H1 (cell line): ENCODE results near the gene MRPS17. TPM values are rescaled to one million over a fixed set of nuclear protein-coding genes. Genes with fewer than 3 reads are reported as not detected.

Source experiments
- ASH2L ChIP-seq: fragments of 200-600, 300-600 bp; sonication (generic); IDR thresholded peaks from one replicate; pipeline ENCODE4 v1.7.1; 2017; ENCODE audit warnings: low read length
- CREB1 ChIP-seq: IDR thresholded peaks from 2 replicates; pipeline ENCODE4 v1.6.1; 2012; ENCODE audit warnings: inconsistent platforms
- FOSL1 ChIP-seq: IDR thresholded peaks from 2 replicates; pipeline ENCODE4 v1.6.1; 2011; ENCODE audit warnings: mild to moderate bottlenecking, low read depth, low read length, moderate library complexity; ENCODE audit not compliant: insufficient read depth
- GABPA ChIP-seq: IDR thresholded peaks from 2 replicates; pipeline ENCODE4 v1.6.1; 2011; ENCODE audit warnings: mild to moderate bottlenecking, low read length, moderate library complexity, borderline replicate concordance; ENCODE audit not compliant: insufficient read depth
- HDAC6 ChIP-seq: IDR thresholded peaks from one replicate; pipeline ENCODE4 v1.7.1; 2012; ENCODE audit warnings: low read depth, mild to moderate bottlenecking, inconsistent platforms, low read length, moderate library complexity
- RBBP5 ChIP-seq: IDR thresholded peaks from 2 replicates; pipeline ENCODE4 v1.7.1; 2012; ENCODE audit warnings: low read depth, mild to moderate bottlenecking, inconsistent platforms, low read length, moderate library complexity, borderline replicate concordance
- RFX5 ChIP-seq: IDR thresholded peaks from 2 replicates; pipeline ENCODE4 v1.6.1; 2011; ENCODE audit warnings: low read depth, low read length, improper control_type of control experiment, borderline replicate concordance
- SIN3A ChIP-seq, 2 experiments: IDR thresholded peaks in 1 of 2; conservative IDR thresholded peaks in 1 of 2; 2 replicates each; pipeline ENCODE4 v1.6.1; 2011 to 2012; ENCODE audit warnings: low read length in 2 of 2, improper control_type of control experiment in 1 of 2, low read depth in 1 of 2, mild to moderate bottlenecking in 1 of 2
- SRF ChIP-seq: IDR thresholded peaks from 2 replicates; pipeline ENCODE4 v1.6.1; 2011; ENCODE audit warnings: mild to moderate bottlenecking, low read depth, low read length, moderate library complexity
- TAF7 ChIP-seq: optimal IDR thresholded peaks from 2 replicates; pipeline ENCODE3; 2011; ENCODE audit warnings: low read depth, mild to moderate bottlenecking, inconsistent platforms, low read length, moderate library complexity, borderline replicate concordance
- TBP ChIP-seq: IDR thresholded peaks from 2 replicates; pipeline ENCODE4 v1.6.1; 2011; ENCODE audit warnings: low read depth, low read length, improper control_type of control experiment
- TEAD4 ChIP-seq: IDR thresholded peaks from 2 replicates; pipeline ENCODE4 v1.6.1; 2012; ENCODE audit warnings: low read depth, low read length, inconsistent platforms, mixed read lengths
- polyA plus RNA-seq, 7 experiments: library from polyadenylated mRNA; depleted of rRNA in 3 of 7; stranded (reverse) in 5 of 7; unstranded in 2 of 7; fragments of >200 nt in 5 of 7; fragments of 200-250 nt in 2 of 7; gene quantifications; 1 replicate in 5 of 7; 2 replicates in 1 of 7; 4 replicates in 1 of 7; pipeline versions ENCODE4 v1.2.1 to v1.2.3, GENCODE V29; 2011 to 2013; ENCODE audit warnings: missing spikeins in 2 of 7, mixed read lengths in 2 of 7
- total RNA-seq: library from RNA; stranded (reverse); fragmentation: NEBNext Ultra II Directional; extraction: Animal tissue kit (Norgen Biotek cat#: 25700); gene quantifications from 2 replicates; pipeline ENCODE4 v1.2.1, GENCODE V29; 2021
- TF ChIP-seq, protein P1 (sequence below): fragments of 300-600 bp; sonication (generic); IDR thresholded peaks from 2 replicates; pipeline ENCODE4 v1.7.1; 2012; ENCODE audit warnings: low read length, moderate library complexity, mild to moderate bottlenecking, inconsistent platforms; ENCODE audit not compliant: insufficient replicate concordance

MRPS17 gene
- total and polyA plus RNA-seq, 2 of the 8 experiments (the other 6 are each of a cell fraction or from before 2014, with no cell fraction given) = 15.8 to 27.3 TPM

DNA sequence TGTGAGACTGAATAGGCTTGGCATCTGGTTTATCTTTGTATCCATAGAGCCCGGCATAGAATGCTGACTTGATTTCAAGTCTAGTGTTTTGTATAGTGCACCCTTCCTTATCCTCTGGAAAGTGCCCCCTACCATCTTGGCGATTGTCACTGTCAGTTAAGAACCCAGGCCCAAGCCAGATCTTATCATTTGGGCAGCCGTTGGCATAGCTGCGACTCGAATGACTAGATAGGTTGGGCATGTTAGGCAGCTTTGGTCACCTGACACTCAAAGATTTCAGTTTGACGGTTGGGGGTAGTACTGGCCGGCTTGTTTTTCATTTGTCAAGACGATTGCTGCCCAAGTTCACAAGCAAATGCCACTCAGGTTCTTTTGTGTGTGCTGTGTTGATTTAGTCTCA lies 19.3 kb downstream of the MRPS17 start (continued):
- TF ChIP-seq, protein P1, sequence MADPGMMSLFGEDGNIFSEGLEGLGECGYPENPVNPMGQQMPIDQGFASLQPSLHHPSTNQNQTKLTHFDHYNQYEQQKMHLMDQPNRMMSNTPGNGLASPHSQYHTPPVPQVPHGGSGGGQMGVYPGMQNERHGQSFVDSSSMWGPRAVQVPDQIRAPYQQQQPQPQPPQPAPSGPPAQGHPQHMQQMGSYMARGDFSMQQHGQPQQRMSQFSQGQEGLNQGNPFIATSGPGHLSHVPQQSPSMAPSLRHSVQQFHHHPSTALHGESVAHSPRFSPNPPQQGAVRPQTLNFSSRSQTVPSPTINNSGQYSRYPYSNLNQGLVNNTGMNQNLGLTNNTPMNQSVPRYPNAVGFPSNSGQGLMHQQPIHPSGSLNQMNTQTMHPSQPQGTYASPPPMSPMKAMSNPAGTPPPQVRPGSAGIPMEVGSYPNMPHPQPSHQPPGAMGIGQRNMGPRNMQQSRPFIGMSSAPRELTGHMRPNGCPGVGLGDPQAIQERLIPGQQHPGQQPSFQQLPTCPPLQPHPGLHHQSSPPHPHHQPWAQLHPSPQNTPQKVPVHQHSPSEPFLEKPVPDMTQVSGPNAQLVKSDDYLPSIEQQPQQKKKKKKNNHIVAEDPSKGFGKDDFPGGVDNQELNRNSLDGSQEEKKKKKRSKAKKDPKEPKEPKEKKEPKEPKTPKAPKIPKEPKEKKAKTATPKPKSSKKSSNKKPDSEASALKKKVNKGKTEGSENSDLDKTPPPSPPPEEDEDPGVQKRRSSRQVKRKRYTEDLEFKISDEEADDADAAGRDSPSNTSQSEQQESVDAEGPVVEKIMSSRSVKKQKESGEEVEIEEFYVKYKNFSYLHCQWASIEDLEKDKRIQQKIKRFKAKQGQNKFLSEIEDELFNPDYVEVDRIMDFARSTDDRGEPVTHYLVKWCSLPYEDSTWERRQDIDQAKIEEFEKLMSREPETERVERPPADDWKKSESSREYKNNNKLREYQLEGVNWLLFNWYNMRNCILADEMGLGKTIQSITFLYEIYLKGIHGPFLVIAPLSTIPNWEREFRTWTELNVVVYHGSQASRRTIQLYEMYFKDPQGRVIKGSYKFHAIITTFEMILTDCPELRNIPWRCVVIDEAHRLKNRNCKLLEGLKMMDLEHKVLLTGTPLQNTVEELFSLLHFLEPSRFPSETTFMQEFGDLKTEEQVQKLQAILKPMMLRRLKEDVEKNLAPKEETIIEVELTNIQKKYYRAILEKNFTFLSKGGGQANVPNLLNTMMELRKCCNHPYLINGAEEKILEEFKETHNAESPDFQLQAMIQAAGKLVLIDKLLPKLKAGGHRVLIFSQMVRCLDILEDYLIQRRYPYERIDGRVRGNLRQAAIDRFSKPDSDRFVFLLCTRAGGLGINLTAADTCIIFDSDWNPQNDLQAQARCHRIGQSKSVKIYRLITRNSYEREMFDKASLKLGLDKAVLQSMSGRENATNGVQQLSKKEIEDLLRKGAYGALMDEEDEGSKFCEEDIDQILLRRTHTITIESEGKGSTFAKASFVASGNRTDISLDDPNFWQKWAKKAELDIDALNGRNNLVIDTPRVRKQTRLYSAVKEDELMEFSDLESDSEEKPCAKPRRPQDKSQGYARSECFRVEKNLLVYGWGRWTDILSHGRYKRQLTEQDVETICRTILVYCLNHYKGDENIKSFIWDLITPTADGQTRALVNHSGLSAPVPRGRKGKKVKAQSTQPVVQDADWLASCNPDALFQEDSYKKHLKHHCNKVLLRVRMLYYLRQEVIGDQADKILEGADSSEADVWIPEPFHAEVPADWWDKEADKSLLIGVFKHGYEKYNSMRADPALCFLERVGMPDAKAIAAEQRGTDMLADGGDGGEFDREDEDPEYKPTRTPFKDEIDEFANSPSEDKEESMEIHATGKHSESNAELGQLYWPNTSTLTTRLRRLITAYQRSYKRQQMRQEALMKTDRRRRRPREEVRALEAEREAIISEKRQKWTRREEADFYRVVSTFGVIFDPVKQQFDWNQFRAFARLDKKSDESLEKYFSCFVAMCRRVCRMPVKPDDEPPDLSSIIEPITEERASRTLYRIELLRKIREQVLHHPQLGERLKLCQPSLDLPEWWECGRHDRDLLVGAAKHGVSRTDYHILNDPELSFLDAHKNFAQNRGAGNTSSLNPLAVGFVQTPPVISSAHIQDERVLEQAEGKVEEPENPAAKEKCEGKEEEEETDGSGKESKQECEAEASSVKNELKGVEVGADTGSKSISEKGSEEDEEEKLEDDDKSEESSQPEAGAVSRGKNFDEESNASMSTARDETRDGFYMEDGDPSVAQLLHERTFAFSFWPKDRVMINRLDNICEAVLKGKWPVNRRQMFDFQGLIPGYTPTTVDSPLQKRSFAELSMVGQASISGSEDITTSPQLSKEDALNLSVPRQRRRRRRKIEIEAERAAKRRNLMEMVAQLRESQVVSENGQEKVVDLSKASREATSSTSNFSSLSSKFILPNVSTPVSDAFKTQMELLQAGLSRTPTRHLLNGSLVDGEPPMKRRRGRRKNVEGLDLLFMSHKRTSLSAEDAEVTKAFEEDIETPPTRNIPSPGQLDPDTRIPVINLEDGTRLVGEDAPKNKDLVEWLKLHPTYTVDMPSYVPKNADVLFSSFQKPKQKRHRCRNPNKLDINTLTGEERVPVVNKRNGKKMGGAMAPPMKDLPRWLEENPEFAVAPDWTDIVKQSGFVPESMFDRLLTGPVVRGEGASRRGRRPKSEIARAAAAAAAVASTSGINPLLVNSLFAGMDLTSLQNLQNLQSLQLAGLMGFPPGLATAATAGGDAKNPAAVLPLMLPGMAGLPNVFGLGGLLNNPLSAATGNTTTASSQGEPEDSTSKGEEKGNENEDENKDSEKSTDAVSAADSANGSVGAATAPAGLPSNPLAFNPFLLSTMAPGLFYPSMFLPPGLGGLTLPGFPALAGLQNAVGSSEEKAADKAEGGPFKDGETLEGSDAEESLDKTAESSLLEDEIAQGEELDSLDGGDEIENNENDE = no peak
- TF ChIP-seq TEAD4 (no peak), ASH2L (no peak), CREB1 (no peak), GABPA (no peak), SIN3A (conservative IDR thresholded peaks at IDR 0.05 in 1 of 2, IDR thresholded peaks at IDR 0.05 in 1 of 2; ENCODE audit: low read depth in 1 of 2, low read length in 2 of 2) (no peak), FOSL1 (no peak), TBP (no peak), HDAC6 (no peak), RFX5 (no peak), SRF (no peak), TAF7 (no peak), RBBP5 (no peak)
